Spleen (tissue), 7 donors: Measurements from ENCODE around the gene PVALEF.

ENCODE experiments used
- POLR2AphosphoS5 ChIP-seq, 3 donors: sonication (generic); formaldehyde crosslinking; IDR thresholded peaks; one replicate each; pipeline ENCODE4 v1.5.1; 2017; ENCODE audit warnings: antibody characterized with exemption in 3 of 3
- TF ChIP-seq, protein P1 (sequence below), 11 experiments: fragments of 200-600 bp in 7 of 11; fragments of 450-650 bp in 4 of 11; sonication (generic) in 4 of 11; IDR thresholded peaks in 8 of 11; conservative IDR thresholded peaks in 3 of 11; 1 replicate in 7 of 11; 2 replicates in 4 of 11; pipeline versions ENCODE4 v1.4.0 to v1.8.0; 2016 to 2021; ENCODE audit warnings: antibody characterized with exemption in 11 of 11, inconsistent platforms in 4 of 11, mild to moderate bottlenecking in 1 of 11
- donor health status: DM: no; HTN: no; CAD: no; lungs with moderate emphysema.
- donor health status: DM: no; HTN: no; CAD: no.
- donor health status: DM: no; HTN: no; CAD: no.

GRCh38 chr17:81120149-81120484 is 45.2 kb upstream of the PVALEF start:
- TF ChIP-seq, protein P1, sequence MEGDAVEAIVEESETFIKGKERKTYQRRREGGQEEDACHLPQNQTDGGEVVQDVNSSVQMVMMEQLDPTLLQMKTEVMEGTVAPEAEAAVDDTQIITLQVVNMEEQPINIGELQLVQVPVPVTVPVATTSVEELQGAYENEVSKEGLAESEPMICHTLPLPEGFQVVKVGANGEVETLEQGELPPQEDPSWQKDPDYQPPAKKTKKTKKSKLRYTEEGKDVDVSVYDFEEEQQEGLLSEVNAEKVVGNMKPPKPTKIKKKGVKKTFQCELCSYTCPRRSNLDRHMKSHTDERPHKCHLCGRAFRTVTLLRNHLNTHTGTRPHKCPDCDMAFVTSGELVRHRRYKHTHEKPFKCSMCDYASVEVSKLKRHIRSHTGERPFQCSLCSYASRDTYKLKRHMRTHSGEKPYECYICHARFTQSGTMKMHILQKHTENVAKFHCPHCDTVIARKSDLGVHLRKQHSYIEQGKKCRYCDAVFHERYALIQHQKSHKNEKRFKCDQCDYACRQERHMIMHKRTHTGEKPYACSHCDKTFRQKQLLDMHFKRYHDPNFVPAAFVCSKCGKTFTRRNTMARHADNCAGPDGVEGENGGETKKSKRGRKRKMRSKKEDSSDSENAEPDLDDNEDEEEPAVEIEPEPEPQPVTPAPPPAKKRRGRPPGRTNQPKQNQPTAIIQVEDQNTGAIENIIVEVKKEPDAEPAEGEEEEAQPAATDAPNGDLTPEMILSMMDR (IDR thresholded peaks at IDR 0.05 in 8 of 11, conservative IDR thresholded peaks at IDR 0.05 in 3 of 11), result no peak
- TF ChIP-seq POLR2AphosphoS5 (IDR thresholded peaks at IDR 0.05), result no peak
